ENCODE data around the gene EMILIN2.
"Not testable (repeated sequence)": the region's sequence is repeated elsewhere in the genome, so short reads cannot be mapped to it uniquely, and the experiment has no call there.

The EMILIN2 gene

DNA sequence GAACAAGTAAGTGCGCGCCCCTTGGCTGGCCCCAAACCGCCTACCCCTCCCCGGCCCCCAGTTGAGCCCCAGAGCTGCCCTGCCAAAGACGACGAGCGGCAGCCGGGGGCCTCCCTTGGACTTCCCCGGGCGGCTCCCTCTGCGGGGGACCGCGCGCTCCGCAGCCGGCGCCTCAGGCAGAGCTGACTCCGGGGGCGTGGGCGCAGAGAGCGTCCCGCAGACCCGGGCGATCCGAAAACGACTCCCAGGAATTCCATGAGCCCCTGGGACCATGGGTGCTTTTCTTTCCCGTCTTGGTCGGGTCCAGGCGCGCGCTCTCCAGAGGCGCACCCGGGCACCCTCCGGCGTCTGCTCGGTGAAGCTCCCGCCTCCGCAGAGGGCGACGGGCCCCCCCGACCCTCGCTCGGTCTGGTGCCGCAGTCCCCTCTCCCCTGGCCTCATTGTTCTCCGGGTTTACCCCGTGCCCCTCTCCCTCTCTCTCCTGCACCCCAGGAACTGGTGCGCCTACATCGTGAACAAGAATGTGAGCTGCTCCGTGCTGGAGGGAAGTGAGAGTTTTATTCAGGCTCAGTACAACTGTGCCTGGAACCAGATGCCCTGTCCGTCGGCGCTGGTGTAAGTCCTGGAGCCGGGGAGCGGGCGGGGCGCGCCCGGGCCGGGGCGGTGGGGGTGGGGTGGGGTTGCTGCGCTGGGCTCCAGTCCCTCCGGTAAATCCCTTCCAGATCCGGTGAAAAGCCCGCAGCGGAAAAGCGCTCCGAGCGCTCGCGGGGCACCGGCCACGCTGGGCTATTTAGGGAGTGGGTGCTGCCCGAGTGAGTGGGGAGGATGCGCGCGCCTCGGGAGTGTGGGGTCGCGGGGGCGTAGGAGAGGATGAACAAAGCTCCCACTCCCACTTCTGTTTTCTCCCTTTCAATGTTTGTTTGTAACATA lies 776 bp downstream of the EMILIN2 start:
- no peak for DNase-seq

DNA sequence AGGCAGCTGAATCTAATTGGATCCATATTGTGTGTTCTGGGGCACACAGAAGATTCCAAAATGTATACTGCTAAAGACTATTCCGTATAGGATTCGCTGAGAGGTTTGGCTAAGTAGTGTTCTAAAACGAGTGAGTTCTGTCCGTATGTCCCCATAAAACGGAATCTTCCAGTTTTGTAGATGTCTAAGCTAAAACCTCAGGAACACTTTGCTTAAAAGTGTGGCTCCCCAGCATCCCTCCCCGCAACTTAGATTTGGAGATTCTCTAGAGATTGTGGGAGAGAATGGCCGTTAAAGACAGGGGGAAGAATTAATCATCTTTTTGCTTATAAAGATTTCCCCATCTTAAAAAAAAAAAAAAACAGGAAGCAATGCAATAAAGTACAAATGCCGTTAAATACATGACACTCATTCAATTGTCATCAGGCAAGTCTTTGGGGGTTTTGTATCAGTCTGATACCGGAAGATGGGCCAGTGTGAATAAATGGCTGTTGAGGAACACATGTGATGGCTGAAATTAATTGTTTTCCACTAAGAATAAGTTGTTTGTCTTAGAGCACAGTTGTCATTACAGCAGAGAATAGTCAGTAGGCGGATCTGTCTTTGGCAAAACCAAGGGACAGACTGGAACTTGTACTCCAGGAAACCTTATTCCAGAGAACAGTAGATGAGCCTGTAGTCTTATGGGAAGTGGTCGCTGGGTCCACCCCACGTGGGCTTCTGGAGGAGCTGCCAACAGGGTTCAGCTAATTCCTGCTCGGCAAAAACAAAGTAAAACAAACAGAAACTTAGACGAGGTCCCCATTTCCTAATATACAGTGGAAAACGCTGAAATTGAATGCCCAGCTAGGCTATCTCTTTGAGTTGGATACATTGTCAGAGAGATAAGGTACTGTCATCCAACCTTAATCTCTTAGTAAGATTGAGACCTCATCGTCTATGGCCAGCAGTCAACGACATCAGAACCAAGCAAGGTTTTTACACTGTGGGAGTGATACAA lies 1.7 kb downstream of the EMILIN2 start:
- DNase-seq, result no peak

- DNase-seq, result no peak
Measured at GRCh38 chr18:2850816-2851215, 4.0 kb downstream of the EMILIN2 start.

DNA sequence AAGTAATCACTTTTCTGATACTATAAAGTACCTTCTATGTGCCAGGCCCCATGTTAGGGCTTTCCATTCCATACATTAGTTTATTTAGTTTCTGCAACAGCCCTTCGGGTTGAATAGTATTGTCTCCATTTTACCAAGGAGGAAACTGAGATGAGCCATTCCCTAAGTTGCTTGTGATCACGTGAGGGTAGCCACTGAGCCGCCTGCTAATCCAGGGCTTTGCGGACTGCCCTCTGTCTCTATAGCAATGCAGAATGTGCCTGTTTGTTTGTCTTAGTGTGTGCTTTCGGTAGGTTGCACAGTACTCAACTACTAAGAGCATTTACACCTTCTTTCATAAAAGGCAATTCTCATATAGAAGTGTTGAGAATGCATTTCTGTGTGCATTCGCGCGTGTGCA lies 5.0 kb downstream of the EMILIN2 start:
- no peak for DNase-seq

- DNase-seq, result not testable (repeated sequence)
Measured at GRCh38 chr18:2852460-2852859, 5.7 kb downstream of the EMILIN2 start.

DNA sequence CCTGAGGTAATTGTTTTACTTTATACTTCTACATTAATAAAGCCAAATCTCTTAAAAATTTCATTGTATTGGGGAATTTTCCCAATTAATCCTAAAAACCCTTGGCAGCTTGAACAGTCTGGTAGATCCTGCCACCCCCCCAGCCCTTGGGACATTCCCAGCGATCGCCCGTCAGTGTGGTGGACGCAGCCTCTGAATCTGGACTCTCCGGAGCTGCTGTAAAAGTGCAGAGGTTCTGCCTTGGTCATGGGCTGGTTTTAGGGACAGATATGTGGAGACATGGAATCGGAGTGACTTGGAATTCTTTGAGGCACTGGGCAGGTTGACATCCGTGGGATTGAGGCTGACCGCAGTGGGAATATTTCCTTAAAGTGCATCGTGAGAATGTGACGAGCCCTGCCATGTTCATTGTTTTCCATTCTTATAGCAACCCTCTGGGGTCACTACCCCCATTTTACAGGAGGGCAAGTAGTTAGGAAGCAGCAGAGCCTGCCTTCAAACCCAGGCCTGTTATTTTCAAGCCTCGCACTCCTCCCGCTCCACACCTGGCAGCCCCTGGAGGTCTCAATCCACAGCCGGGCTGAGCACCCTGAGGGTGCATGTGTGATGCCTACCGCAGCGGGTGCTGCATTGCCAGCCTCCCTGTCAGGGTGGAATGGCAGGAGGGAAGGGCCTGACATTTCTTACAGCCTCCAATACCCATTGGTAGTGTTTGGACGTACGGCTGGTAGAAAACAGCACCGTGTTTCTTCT lies 6.5 kb downstream of the EMILIN2 start:
- DNase-seq, result no peak

- DNase-seq, result no peak
Measured at GRCh38 chr18:2853926-2854664, 7.3 kb downstream of the EMILIN2 start.

GRCh38 chr18:2854875-2855274 lies 8.1 kb downstream of the EMILIN2 start:
- no peak for DNase-seq

GRCh38 chr18:2855560-2856350 lies 8.9 kb downstream of the EMILIN2 start:
- DNase-seq, result no peak

DNA sequence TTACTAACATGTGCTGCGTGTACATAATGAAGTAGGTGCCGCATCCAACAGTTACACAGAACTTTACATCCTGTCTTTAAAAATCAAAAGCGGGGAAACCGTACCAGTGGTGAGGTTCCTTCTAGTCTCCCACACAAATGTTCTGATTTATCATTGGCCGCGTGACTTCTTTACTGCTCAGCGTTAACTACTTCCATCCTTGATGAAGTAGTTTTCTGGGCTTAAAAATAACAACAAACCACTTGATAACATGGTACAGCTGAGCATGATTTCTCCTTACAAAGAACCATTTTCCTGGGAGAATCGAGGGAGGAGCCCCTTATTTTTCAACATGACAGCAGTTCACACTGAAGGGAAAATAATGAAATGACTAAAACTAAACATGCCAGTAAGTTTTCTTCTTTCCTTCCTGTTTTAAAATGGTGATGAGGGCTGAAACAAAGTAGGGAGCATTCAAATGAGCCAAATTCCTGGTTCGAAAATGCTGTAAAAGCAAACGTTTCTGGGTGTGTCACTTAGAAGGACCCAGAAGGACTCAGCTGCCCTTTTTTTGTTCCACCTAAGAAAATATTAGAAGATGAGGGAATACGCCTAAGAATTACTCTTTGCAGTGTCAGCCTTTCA lies 9.9 kb downstream of the EMILIN2 start:
- DNase-seq, result no peak

GRCh38 chr18:2857491-2858131 lies 10.8 kb downstream of the EMILIN2 start:
- no peak for DNase-seq

DNA sequence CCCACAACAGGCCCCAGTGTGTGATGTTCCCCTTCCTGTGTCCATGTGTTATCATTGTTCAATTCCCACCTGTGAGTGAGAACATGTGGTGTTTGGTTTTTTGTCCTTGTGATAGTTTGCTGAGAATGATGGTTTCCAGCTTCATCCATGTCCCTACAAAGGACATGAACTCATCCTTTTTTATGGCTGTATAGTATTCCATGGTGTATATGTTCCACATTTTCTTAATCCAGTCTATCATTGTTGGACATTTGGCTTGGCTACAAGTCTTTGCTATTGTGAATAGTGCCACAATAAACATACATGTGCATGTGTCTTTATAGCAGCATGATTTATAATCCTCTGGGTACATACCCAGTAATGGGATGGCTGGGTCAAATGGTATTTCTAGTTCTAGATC lies 13.6 kb downstream of the EMILIN2 start:
- not testable (repeated sequence) for DNase-seq

DNA sequence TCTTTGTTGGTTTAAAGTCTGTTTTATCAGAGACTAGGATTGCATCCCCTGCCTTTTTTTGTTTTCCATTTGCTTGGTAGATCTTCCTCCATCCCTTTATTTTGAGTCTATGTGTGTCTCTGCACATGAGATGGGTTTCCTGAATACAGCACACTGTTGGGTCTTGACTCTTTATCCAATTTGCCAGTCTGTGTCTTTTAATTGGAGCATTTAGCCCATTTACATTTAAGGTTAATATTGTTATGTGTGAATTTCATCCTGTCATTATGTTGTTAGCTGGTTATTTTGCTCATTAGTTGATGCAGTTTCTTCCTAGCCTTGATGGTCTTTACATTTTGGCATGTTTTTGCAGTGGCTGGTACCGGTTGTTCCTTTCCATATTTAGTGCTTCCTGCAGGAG lies 17.2 kb downstream of the EMILIN2 start:
- DNase-seq, result not testable (repeated sequence)

GRCh38 chr18:2866465-2866864 lies 19.7 kb downstream of the EMILIN2 start:
- DNase-seq, result not testable (repeated sequence)

DNA sequence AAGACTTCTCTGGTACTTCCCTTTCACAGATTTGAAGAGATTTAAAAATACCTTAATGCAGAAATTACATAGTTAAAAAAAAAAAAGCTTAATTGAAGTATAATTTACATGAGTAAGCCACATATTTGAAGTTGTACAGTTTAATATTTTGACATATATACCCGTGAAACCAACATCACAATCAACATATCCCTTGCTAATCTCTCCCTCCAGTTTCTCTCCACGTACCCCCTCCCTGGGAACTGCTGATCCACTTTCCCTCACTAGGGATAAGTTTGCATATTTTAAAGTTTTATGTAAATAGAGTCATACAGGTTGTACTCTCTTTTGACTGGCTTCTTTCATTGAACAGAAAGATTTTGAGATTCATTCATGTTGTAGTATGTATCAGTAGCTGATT lies 22.4 kb downstream of the EMILIN2 start:
- DNase-seq, result no peak

GRCh38 chr18:2871111-2871720 lies 24.4 kb downstream of the EMILIN2 start:
- no peak for DNase-seq

DNA sequence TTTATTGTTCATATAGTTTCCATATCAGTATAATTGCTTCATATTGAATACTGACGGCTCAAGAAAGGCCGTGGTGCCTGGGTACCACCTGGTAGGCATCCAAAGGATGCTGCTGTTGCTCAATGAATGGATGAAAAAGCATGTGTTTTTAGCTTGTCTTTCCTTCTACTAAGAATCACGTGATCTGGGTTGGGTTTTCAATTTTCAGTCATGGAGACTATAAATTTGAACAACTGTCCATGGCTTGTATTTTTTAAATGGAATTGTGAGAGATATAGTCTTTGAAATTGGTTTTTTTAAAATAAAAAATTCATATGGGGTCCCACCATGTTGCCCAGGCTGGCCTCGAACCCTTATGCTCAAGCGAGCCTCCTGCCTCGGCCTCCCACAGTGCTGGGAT lies 25.3 kb downstream of the EMILIN2 start:
- DNase-seq, result no peak

GRCh38 chr18:2874765-2875164 lies 28.0 kb downstream of the EMILIN2 start:
- DNase-seq, result no peak

- DNase-seq, result no peak
Measured at GRCh38 chr18:2878656-2879330, 32.0 kb downstream of the EMILIN2 start.
